ENCODE data around the gene SLC34A1.

The SLC34A1 gene

GRCh38 chr5:177447066-177447610 lies 62.9 kb downstream of the SLC34A1 start:
- peak; percentile 65 for DNase-seq

- DNase-seq, result no peak
Observed at GRCh38 chr5:177447611-177448243, 63.5 kb downstream of the SLC34A1 start.
